Ectodermal cell (in vitro differentiated cells): ENCODE data around the gene PPP2R5C.

Source experiments
- H3K27ac ChIP-seq: 2 replicates; pipeline ENCODE4 v1.7.0; 2013; ENCODE audit warnings: mild to moderate bottlenecking, low read depth, low read length; ENCODE audit not compliant: insufficient read depth, poor library complexity, severe bottlenecking
- H3K27me3 ChIP-seq: 2 replicates; pipeline ENCODE4 v1.7.0; 2013; ENCODE audit warnings: mild to moderate bottlenecking, low read length; ENCODE audit not compliant: insufficient read depth, control insufficient read depth, poor library complexity, severe bottlenecking
- H3K36me3 ChIP-seq: one replicate; pipeline ENCODE4 v1.7.0; 2013; ENCODE audit warnings: low read length; ENCODE audit not compliant: control insufficient read depth, insufficient read depth
- H3K4me1 ChIP-seq: one replicate; pipeline ENCODE4 v1.7.0; 2013; ENCODE audit warnings: low read length; ENCODE audit not compliant: control insufficient read depth, insufficient read depth
- H3K4me3 ChIP-seq: 2 replicates; pipeline ENCODE4 v1.7.0; 2013; ENCODE audit warnings: low read depth, low read length, control low read depth; ENCODE audit not compliant: insufficient read depth
- H3K9me3 ChIP-seq: 2 replicates; pipeline ENCODE4 v1.7.0; 2013; ENCODE audit warnings: mild to moderate bottlenecking, low read length, moderate library complexity; ENCODE audit not compliant: control insufficient read depth
- WGBS, 2 experiments: methylation state at CpG; one replicate each; pipeline ENCODE4 v1.1.7; 2013; ENCODE audit warnings: missing lambda C conversion rate in 2 of 2; 5-methylcytosine and 5-hydroxymethylcytosine counted together

Gene PPP2R5C

DNA sequence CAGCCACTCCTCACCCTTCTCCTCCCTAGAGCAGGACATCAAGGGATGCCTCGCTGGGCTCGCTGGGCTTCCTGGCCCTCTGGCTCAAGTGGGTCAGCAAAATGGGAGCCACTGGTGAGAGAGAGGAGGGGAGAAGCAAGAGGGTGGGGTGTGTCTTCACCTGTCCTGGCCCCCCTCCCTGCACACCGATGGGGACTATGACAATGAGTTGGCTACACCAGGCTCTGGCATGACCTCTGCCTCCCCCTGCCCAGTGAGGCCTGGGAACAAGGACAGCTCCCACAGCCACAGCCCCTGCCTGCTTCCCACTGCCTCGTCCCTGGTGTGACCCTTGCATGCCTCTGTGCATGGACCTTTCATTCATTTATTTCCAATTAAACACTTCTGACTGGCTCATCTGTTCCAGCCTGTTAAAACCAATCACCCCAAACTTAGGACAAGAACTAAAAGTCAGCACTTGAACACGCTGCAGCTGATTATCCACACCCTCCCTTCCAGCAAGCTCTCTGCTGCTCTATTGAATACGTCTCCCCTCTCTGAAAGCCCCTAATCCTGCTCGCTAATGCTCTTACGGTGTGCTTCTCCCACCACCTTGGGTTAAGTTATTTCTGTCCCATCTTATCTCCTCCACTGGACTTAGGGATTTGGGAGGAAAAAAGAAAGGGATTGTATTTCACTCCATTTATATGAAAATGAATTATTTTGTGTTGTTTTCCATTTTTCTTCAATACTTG lies 5.8 kb upstream of the PPP2R5C start:
- H3K4me1 ChIP-seq = no peaks in the 10 kb centered on the region
- no peaks in the 10 kb centered on the region for H3K36me3 ChIP-seq
- 64 to 85% methylated on average over 7 to 8 of the region's 8 CpGs for WGBS, 2 experiments
- H3K27ac ChIP-seq = no peak overlapping the region
- peaks cover 14% of the 10 kb centered on the region for H3K27me3 ChIP-seq
- H3K9me3 ChIP-seq = no peaks in the 10 kb centered on the region
- H3K4me3 ChIP-seq = no peak overlapping the region

GRCh38 chr14:101757064-101757838 lies 4.3 kb upstream of the PPP2R5C start:
- H3K4me3 ChIP-seq = no peak overlapping the region
- no peak overlapping the region for H3K27ac ChIP-seq
- H3K9me3 ChIP-seq = no peaks in the 10 kb centered on the region
- H3K27me3 ChIP-seq = peaks cover 16% of the 10 kb centered on the region
- no peaks in the 10 kb centered on the region for H3K4me1 ChIP-seq
- no peaks in the 10 kb centered on the region for H3K36me3 ChIP-seq
- 91 to 94% methylated on average over 14 of the region's 14 CpGs for WGBS, 2 experiments

- WGBS, 2 experiments = 96 to 100% methylated on average over 3 of the region's 3 CpGs
- Histone ChIP-seq H3K27me3 (peaks cover 21% of the 10 kb centered on the region), H3K36me3 (no peaks in the 10 kb centered on the region), H3K4me3 (no peak overlapping the region), H3K9me3 (no peaks in the 10 kb centered on the region), H3K4me1 (peaks cover 3% of the 10 kb centered on the region), H3K27ac (no peak overlapping the region)
Measured at GRCh38 chr14:101757839-101758211, 3.7 kb upstream of the PPP2R5C start.

DNA sequence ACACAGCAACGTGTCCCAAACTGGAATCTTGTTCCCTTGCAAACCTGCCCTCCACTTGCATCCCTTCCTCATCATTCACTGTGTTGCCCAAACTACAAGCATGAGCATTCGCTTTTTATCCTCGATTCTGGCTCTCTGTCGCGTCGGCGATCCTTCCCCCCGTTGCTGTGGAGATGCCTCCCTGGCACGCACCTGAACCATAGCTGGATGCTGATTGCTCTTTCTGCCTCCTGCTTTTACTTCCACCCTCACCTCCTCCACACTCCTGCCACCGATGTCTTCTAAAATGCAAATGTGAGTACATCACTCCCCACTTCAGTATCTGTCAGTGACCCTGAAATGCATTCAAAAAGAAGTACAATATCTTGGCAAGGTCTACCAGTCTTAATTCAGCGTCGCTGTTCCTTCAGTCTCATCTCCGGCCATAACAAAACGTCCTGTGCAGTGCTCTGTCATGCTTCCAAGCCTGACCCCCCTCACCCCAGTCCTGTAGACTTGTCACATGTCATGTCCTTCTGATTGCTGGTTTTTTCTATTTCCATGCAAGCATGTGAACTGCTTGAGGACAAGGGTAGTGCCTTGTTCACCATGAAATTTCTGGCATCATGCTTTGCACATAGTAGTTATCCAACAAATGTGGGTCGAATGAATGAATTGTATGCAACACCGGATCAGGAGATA lies 2.5 kb upstream of the PPP2R5C start:
- 91 to 93% methylated on average over 16 of the region's 16 CpGs for WGBS, 2 experiments
- peaks cover 24% of the 10 kb centered on the region for H3K27me3 ChIP-seq

GRCh38 chr14:101760138-101761011 lies 1.1 kb upstream of the PPP2R5C start:
- WGBS, 2 experiments = 7% methylated on average over 53 to 60 of the region's 63 CpGs
- Histone ChIP-seq H3K27ac (no peak overlapping the region), H3K9me3 (no peaks in the 10 kb centered on the region), H3K36me3 (no peaks in the 10 kb centered on the region), H3K27me3 (peaks cover 24% of the 10 kb centered on the region), H3K4me3 (peak overlapping the region; percentile 73), H3K4me1 (peaks cover 3% of the 10 kb centered on the region)

More for the DNA sequence above, 2.5 kb upstream of the PPP2R5C start:
- Histone ChIP-seq H3K27ac (no peak overlapping the region), H3K4me1 (peaks cover 3% of the 10 kb centered on the region), H3K36me3 (no peaks in the 10 kb centered on the region), H3K9me3 (no peaks in the 10 kb centered on the region), H3K4me3 (no peak overlapping the region)

- H3K4me1 ChIP-seq = peaks cover 3% of the 10 kb centered on the region
- no peaks in the 10 kb centered on the region for H3K9me3 ChIP-seq
- H3K27ac ChIP-seq = no peak overlapping the region
- peaks cover 24% of the 10 kb centered on the region for H3K27me3 ChIP-seq
- WGBS, 2 experiments = 0 to 1% methylated on average over 72 of the region's 72 CpGs
- peak overlapping the region; percentile 75 for H3K4me3 ChIP-seq
- no peaks in the 10 kb centered on the region for H3K36me3 ChIP-seq
Measured at GRCh38 chr14:101761881-101762529, 496 bp downstream of the PPP2R5C start.

GRCh38 chr14:101762530-101763101 lies 1.1 kb downstream of the PPP2R5C start:
- Histone ChIP-seq H3K9me3 (no peaks in the 10 kb centered on the region), H3K27me3 (peaks cover 24% of the 10 kb centered on the region), H3K36me3 (no peaks in the 10 kb centered on the region), H3K27ac (no peak overlapping the region), H3K4me3 (peak overlapping the region; percentile 75), H3K4me1 (peaks cover 3% of the 10 kb centered on the region)
- 33 to 61% methylated on average over 2 to 4 of the region's 4 CpGs for WGBS, 2 experiments

DNA sequence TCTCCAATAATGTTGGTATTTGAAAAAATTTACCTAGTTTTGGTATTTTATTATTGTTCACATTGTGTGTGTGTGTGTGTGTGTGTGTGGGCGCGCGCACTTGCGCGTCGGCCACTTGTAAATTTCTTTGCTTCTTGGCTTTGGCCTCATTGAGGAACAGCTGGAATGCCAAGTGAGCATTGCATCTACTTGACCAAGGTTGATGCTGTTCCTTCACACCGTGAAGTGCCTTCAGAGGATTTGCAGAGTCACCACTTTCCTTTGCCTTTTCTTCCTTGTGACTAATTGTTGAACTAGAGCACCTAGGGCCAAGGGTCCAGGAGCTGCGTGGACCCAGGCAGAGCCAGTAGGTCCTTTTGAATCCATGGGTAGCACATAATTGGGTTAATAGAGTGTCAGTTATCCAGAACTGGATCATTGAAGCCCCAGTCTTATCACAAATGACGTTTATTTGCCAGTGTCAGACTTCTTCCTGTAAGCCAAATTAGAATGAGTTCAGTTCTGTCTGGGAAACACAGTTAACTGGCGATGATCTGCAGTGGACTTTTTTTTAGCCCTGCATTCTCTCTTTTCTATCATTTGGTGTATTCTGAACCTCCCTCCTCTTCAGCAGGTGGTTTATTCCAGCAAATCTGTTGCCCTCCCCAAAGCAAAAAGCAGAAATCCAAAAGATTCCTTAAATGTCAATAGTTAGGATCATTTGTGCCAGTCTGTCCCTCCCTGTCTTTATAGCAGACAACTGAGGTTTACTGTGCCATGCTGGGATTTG lies 2.6 kb downstream of the PPP2R5C start:
- H3K27ac ChIP-seq = no peak overlapping the region
- peaks cover 3% of the 10 kb centered on the region for H3K4me1 ChIP-seq
- 92 to 95% methylated on average over 10 of the region's 10 CpGs for WGBS, 2 experiments
- no peak overlapping the region for H3K4me3 ChIP-seq
- H3K27me3 ChIP-seq = peaks cover 21% of the 10 kb centered on the region
- H3K9me3 ChIP-seq = no peaks in the 10 kb centered on the region
- H3K36me3 ChIP-seq = no peaks in the 10 kb centered on the region
